H1 (cell line): ENCODE data around the gene GIMD1.

Experiments
- CTCF ChIP-seq, 3 experiments: IDR thresholded peaks; 1 replicate in 2 of 3; 2 replicates in 1 of 3; pipeline versions ENCODE4 v1.5.1 to v1.6.1; 2011; ENCODE audit warnings: low read length in 3 of 3, mild to moderate bottlenecking in 3 of 3, inconsistent platforms in 2 of 3, low read depth in 1 of 3, moderate library complexity in 1 of 3; ENCODE audit not compliant: insufficient read depth in 1 of 3; ENCODE audit errors: control extremely low read depth in 1 of 3
- PHF8 ChIP-seq: fragments of 200-600 bp; sonication (generic); conservative IDR thresholded peaks from 2 replicates; pipeline ENCODE4 v1.7.1; 2012; ENCODE audit warnings: low read depth, mild to moderate bottlenecking, inconsistent platforms, low read length, moderate library complexity
- POLR2A ChIP-seq, 2 experiments: IDR thresholded peaks; 1 replicate in 1 of 2; 2 replicates in 1 of 2; pipeline ENCODE4 v1.6.1; 2011; ENCODE audit warnings: low read depth in 2 of 2, low read length in 2 of 2, mild to moderate bottlenecking in 2 of 2; ENCODE audit errors: control extremely low read depth in 1 of 2
- TCF12 ChIP-seq: IDR thresholded peaks from 2 replicates; pipeline ENCODE4 v1.6.1; 2011; ENCODE audit warnings: low read depth, mild to moderate bottlenecking, low read length
- ZNF274 ChIP-seq: IDR thresholded peaks from 2 replicates; pipeline ENCODE4 v1.7.0; 2012; ENCODE audit warnings: low read length, borderline replicate concordance; ENCODE audit errors: extremely low read depth

DNA sequence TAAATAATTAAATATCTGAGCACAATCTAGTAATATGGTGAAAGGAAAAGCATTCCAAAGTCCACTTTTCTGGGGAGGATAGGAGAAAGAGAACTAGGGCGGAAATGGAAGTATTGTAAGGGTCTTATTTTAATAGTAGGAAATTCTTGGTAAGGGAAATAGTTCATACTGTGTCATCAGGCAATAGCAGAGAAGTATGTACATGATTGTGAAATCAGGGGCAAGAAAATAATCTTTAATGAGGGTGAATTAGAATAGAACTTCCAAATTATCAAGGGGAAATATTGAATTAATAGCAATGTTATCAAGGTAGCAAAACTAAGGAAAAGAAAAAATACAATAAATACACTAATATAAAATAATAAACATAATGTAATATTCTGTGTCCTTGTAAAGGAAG, 14.8 kb downstream of the GIMD1 start:
- TF ChIP-seq ZNF274: no peak
- no peak for TF ChIP-seq CTCF (IDR thresholded peaks at IDR 0.05; ENCODE audit: control extremely low read depth in 1 of 3, insufficient read depth in 1 of 3, low read depth in 1 of 3, low read length in 3 of 3)
- TF ChIP-seq TCF12: no peak
- no peak for TF ChIP-seq PHF8
- no peak for TF ChIP-seq POLR2A (IDR thresholded peaks at IDR 0.05; ENCODE audit: control extremely low read depth in 1 of 2, low read depth in 2 of 2, low read length in 2 of 2)
